Spleen (tissue), 11 donors: ENCODE results near the gene APC. TPM values are rescaled to one million over a fixed set of nuclear protein-coding genes. Genes with fewer than 3 reads are reported as not detected.

Experiments used
- DNase-seq: peaks from one replicate; pipeline ENCODE4 v3.0.0-alpha.2; 2020
- H3K27ac ChIP-seq, 8 donors: fragments of 200-600 bp; sonication (generic) in 7 of 8; 1 replicate in 4 of 8; 2 replicates in 4 of 8; pipeline versions ENCODE4 v1.5.0 to v1.8.0; 2016 to 2021; ENCODE audit warnings: inconsistent platforms in 4 of 8, mild to moderate bottlenecking in 4 of 8, moderate library complexity in 1 of 8
- H3K27me3 ChIP-seq, 7 donors: fragments of 200-600 bp; sonication (generic) in 6 of 7; replicated peaks in 1 of 7; 1 replicate in 4 of 7; 2 replicates in 3 of 7; pipeline versions ENCODE4 v1.5.0 to v1.8.0; 2016 to 2021; ENCODE audit warnings: inconsistent platforms in 3 of 7, mild to moderate bottlenecking in 1 of 7
- H3K36me3 ChIP-seq, 6 donors: fragments of 200-600 bp; sonication (generic) in 5 of 6; 1 replicate in 4 of 6; 2 replicates in 2 of 6; pipeline versions ENCODE4 v1.5.0 to v1.8.0; 2016 to 2021; ENCODE audit warnings: inconsistent platforms in 2 of 6
- H3K4me1 ChIP-seq, 6 donors: fragments of 200-600 bp; sonication (generic) in 5 of 6; 1 replicate in 3 of 6; 2 replicates in 3 of 6; pipeline versions ENCODE4 v1.5.0 to v1.8.0; 2016 to 2021; ENCODE audit warnings: inconsistent platforms in 3 of 6
- H3K4me3 ChIP-seq, 8 donors: fragments of 200-600 bp; sonication (generic) in 7 of 8; 1 replicate in 4 of 8; 2 replicates in 4 of 8; pipeline versions ENCODE4 v1.5.0 to v1.8.0; 2016 to 2021; ENCODE audit warnings: inconsistent platforms in 4 of 8, mild to moderate bottlenecking in 4 of 8, moderate library complexity in 2 of 8
- H3K9me3 ChIP-seq, 8 donors: fragments of 200-600 bp; sonication (generic) in 7 of 8; 1 replicate in 4 of 8; 2 replicates in 4 of 8; pipeline versions ENCODE4 v1.5.0 to v1.8.0; 2016 to 2021; ENCODE audit warnings: inconsistent platforms in 4 of 8
- POLR2A ChIP-seq, 3 donors: fragments of 450-650 bp; IDR thresholded peaks; one replicate each; pipeline ENCODE4 v1.5.1; 2017; ENCODE audit warnings: antibody characterized with exemption in 3 of 3, mild to moderate bottlenecking in 1 of 3
- POLR2AphosphoS5 ChIP-seq, 3 donors: sonication (generic); formaldehyde crosslinking; IDR thresholded peaks; one replicate each; pipeline ENCODE4 v1.5.1; 2017; ENCODE audit warnings: antibody characterized with exemption in 3 of 3
- WGBS, 5 donors: extraction: QIAGEN DNeasy Blood & Tissue Kit in 3 of 5; methylation state at CpG; one replicate each; pipeline versions ENCODE4 v1.1.5 to v1.1.7; 2013 to 2018; 5-methylcytosine and 5-hydroxymethylcytosine counted together
- intact Hi-C: fragments of 100-400 bp; cut with DNase I; formaldehyde crosslinking; loops from one replicate; pipeline ENCODE4 v1.15.0; 2023; ENCODE audit warnings: low total_unique reads
- polyA plus RNA-seq, 3 donors: library from polyadenylated mRNA; stranded (reverse); fragments of 200-250 nt; gene quantifications; one replicate each; pipeline ENCODE4 v1.2.1, GENCODE V29; 2013
- total RNA-seq, 7 donors: library from RNA; depleted of rRNA in 3 of 7; stranded (reverse); fragments of >200 nt in 3 of 7; fragmentation: NEBNext Ultra II Directional in 4 of 7; extraction: Animal tissue kit (Norgen Biotek cat#: 25700) in 4 of 7; gene quantifications; one replicate each; pipeline versions ENCODE4 v1.1.0 to v1.2.1, GENCODE V29; 2016 to 2021
- TF ChIP-seq, protein P1 (sequence below), 11 experiments: fragments of 200-600 bp in 7 of 11; fragments of 450-650 bp in 4 of 11; sonication (generic) in 4 of 11; IDR thresholded peaks in 8 of 11; conservative IDR thresholded peaks in 3 of 11; 1 replicate in 7 of 11; 2 replicates in 4 of 11; pipeline versions ENCODE4 v1.4.0 to v1.8.0; 2016 to 2021; ENCODE audit warnings: antibody characterized with exemption in 11 of 11, inconsistent platforms in 4 of 11, mild to moderate bottlenecking in 1 of 11
- donor health status: healthy with polysubstance abuse.
- donor health status: DM: no; HTN: no; CAD: no; lungs with moderate emphysema.
- donor health status: DM: no; HTN: no; CAD: no.
- donor health status: Bipolar disorder and iron deficiency.
- donor health status: healthy.
- donor health status: DM: no; HTN: no; CAD: no.
- donor health status: DM: yes; HTN: yes; CAD: no.

Gene APC
- total and polyA plus RNA-seq, 10 donors = 2.1 to 83.0 (median 52.5) TPM

DNA sequence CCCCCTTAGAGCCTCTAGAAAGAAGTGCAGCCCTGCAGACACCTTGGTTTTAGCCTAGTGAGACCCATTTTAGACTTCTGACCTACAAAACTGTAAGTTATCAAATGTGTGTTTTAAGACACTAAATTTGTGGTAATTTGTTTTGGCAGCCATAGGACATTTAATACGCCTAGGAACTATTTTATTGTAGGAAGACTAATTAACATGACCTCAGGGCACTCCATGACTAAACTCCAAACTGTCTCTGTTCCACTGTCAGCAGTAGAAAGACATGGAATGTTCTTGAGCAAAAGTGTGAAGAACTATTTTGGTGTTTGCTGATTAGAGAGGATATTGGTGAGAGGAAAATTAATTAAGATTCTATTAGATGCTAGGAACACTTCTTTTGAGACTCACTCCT is 4.1 kb upstream of the APC start:
- no peak for TF ChIP-seq POLR2AphosphoS5 (IDR thresholded peaks at IDR 0.05)
- TF ChIP-seq POLR2A (IDR thresholded peaks at IDR 0.05) = no peak
- TF ChIP-seq, protein P1, sequence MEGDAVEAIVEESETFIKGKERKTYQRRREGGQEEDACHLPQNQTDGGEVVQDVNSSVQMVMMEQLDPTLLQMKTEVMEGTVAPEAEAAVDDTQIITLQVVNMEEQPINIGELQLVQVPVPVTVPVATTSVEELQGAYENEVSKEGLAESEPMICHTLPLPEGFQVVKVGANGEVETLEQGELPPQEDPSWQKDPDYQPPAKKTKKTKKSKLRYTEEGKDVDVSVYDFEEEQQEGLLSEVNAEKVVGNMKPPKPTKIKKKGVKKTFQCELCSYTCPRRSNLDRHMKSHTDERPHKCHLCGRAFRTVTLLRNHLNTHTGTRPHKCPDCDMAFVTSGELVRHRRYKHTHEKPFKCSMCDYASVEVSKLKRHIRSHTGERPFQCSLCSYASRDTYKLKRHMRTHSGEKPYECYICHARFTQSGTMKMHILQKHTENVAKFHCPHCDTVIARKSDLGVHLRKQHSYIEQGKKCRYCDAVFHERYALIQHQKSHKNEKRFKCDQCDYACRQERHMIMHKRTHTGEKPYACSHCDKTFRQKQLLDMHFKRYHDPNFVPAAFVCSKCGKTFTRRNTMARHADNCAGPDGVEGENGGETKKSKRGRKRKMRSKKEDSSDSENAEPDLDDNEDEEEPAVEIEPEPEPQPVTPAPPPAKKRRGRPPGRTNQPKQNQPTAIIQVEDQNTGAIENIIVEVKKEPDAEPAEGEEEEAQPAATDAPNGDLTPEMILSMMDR (IDR thresholded peaks at IDR 0.05 in 8 of 11, conservative IDR thresholded peaks at IDR 0.05 in 3 of 11) = no peak
- intact Hi-C loops = no loop called here

DNA sequence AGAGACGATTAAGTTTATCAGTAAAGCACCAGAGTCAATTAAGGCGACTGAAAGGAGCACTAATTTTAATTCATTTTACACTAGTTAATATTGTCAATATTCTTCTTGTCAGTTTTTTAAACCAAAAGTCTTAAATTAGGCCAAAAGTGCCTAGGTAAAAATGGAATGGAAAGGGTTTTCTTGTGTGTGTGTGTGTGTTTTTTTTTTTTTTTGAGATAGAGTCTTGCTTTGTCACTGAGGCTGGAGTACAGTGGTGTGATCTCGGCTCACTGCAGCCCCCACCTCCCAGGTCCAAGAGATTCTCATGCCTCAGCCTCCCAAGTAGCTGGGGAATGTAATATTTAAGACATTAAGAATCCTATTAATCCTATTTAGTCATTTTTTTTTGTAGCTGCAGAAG is 3.1 kb upstream of the APC start:
- TF ChIP-seq POLR2A (IDR thresholded peaks at IDR 0.05) (no peak), POLR2AphosphoS5 (IDR thresholded peaks at IDR 0.05) (no peak)
- TF ChIP-seq, protein P1 (IDR thresholded peaks at IDR 0.05 in 8 of 11, conservative IDR thresholded peaks at IDR 0.05 in 3 of 11) = no peak
- no peak overlapping the region for H3K27ac ChIP-seq
- H3K4me1 ChIP-seq = peaks cover 11 to 59% (median 26%) of the 10 kb centered on the region in 6 donors
- no peak for DNase-seq
- WGBS, 5 donors = 90 to 98% (median 93%) methylated on average over 3 of the region's 3 CpGs
- no peaks in the 10 kb centered on the region for H3K27me3 ChIP-seq
- H3K36me3 ChIP-seq = no peaks in the 10 kb centered on the region
- intact Hi-C loops = no loop called here
- H3K9me3 ChIP-seq = no peaks in the 10 kb centered on the region
- H3K4me3 ChIP-seq = no peak overlapping the region

More for the DNA sequence above, 4.1 kb upstream of the APC start:
- H3K27ac ChIP-seq = no peak overlapping the region
- no peaks in the 10 kb centered on the region for H3K36me3 ChIP-seq
- H3K4me1 ChIP-seq = peaks cover 4 to 51% (median 19%) of the 10 kb centered on the region in 6 donors
- no peaks in the 10 kb centered on the region for H3K27me3 ChIP-seq
- no peak for DNase-seq
- 94 to 100% (median 97%) methylated on average over 1 of the region's 1 CpG for WGBS, 5 donors
- H3K9me3 ChIP-seq = no peaks in the 10 kb centered on the region
- H3K4me3 ChIP-seq = no peak overlapping the region

DNA sequence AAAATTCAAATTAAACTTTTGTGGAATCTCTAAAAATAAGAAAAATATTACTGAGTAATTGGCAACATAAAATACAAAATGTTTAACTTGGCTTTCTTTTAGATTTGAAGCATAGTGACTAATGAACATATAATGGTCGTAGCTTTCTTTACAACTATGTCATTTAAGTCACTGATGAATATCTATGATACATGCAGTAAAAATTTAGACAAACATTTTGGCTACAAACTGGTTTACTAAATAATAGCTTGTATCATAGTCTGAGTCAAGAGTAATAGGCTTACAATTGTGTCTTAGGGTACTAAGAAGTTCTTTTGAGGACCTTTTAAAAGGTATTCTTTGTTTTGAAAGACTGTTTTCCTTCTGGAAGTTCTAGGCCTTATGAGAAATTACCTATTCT is 2.0 kb upstream of the APC start:
- intact Hi-C loops = no loop called here
- WGBS, 5 donors = 86 to 100% (median 90%) methylated on average over 1 of the region's 1 CpG
- no peak for DNase-seq
- H3K36me3 ChIP-seq = no peaks in the 10 kb centered on the region
- no peak for TF ChIP-seq POLR2AphosphoS5 (IDR thresholded peaks at IDR 0.05)
- no peak for TF ChIP-seq POLR2A (IDR thresholded peaks at IDR 0.05)
- TF ChIP-seq, protein P1 (IDR thresholded peaks at IDR 0.05 in 8 of 11, conservative IDR thresholded peaks at IDR 0.05 in 3 of 11) = no peak
- H3K9me3 ChIP-seq = no peaks in the 10 kb centered on the region
- no peak overlapping the region for H3K27ac ChIP-seq
- H3K4me1 ChIP-seq = peaks cover 12 to 55% (median 30%) of the 10 kb centered on the region in 6 donors
- H3K4me3 ChIP-seq = no peak overlapping the region
- no peaks in the 10 kb centered on the region for H3K27me3 ChIP-seq

- no peak for DNase-seq
- TF ChIP-seq POLR2A (IDR thresholded peaks at IDR 0.05) = no peak
- TF ChIP-seq, protein P1 (IDR thresholded peaks at IDR 0.05 in 8 of 11, conservative IDR thresholded peaks at IDR 0.05 in 3 of 11) = no peak
- no peak for TF ChIP-seq POLR2AphosphoS5 (IDR thresholded peaks at IDR 0.05)
- Histone ChIP-seq H3K9me3 (no peaks in the 10 kb centered on the region), H3K4me3 (peak overlapping the region in 7 of 8 donors; percentile 52 to 86 (median 63)), H3K36me3 (no peaks in the 10 kb centered on the region), H3K27me3 (no peaks in the 10 kb centered on the region), H3K27ac (peak overlapping the region in 7 of 8 donors; percentile 47 to 86 (median 73)), H3K4me1 (peaks cover 12 to 58% (median 30%) of the 10 kb centered on the region in 6 donors)
- intact Hi-C loops = no loop called here
- 15 to 22% (median 20%) methylated on average over 3 of the region's 3 CpGs for WGBS, 5 donors
Measured at GRCh38 chr5:112737070-112737462, 619 bp upstream of the APC start.
